Upper lobe of left lung (tissue), 6 donors: ENCODE data around the gene FOXP2. TPM values are rescaled to one million over a fixed set of nuclear protein-coding genes. Genes with fewer than 3 reads are reported as not detected.

Source experiments
- ATAC-seq, 2 donors: fragments of 200-7000 bp; cut with Tn5 transposase; one replicate each; pipeline ENCODE4 v1.9.1; 2022; ENCODE audit warnings: mild to moderate bottlenecking in 2 of 2, moderate library complexity in 2 of 2; ENCODE audit not compliant: low FRiP score in 2 of 2
- DNase-seq, 2 donors: peaks; one replicate each; pipeline ENCODE4 v3.0.0-alpha.2; 2019 to 2020
- H3K27ac ChIP-seq, 4 donors: fragments of 200-600 bp; sonication (generic); one replicate each; pipeline ENCODE4 v1.5.1; 2016 to 2019
- H3K27me3 ChIP-seq, 4 donors: fragments of 200-600 bp; sonication (generic); one replicate each; pipeline ENCODE4 v1.5.1; 2017 to 2019
- H3K36me3 ChIP-seq, 4 donors: fragments of 200-600 bp; sonication (generic); one replicate each; pipeline ENCODE4 v1.5.1; 2016 to 2019
- H3K4me1 ChIP-seq, 4 donors: fragments of 200-600 bp; sonication (generic); one replicate each; pipeline ENCODE4 v1.5.1; 2018 to 2019
- H3K4me3 ChIP-seq, 4 donors: fragments of 200-600 bp; sonication (generic); one replicate each; pipeline ENCODE4 v1.5.1; 2017 to 2019; ENCODE audit warnings: mild to moderate bottlenecking in 2 of 4, moderate library complexity in 1 of 4
- H3K9me3 ChIP-seq, 4 donors: fragments of 200-600 bp; sonication (generic); one replicate each; pipeline ENCODE4 v1.5.1; 2018 to 2019
- EP300 ChIP-seq, 4 donors: sonication (generic); formaldehyde crosslinking; IDR thresholded peaks; one replicate each; pipeline ENCODE4 v1.5.1; 2017; ENCODE audit warnings: antibody characterized with exemption in 4 of 4, control low read depth in 2 of 4
- POLR2A ChIP-seq, 4 donors: fragments of 450-650 bp; IDR thresholded peaks; one replicate each; pipeline ENCODE4 v1.5.1; 2016 to 2017; ENCODE audit warnings: antibody characterized with exemption in 4 of 4, mild to moderate bottlenecking in 2 of 4
- POLR2AphosphoS5 ChIP-seq, 2 donors: sonication (generic); formaldehyde crosslinking; IDR thresholded peaks; one replicate each; pipeline ENCODE4 v1.5.1; 2017; ENCODE audit warnings: antibody characterized with exemption in 2 of 2
- WGBS, 2 donors: methylation state at CpG; one replicate each; pipeline ENCODE4 v1.1.5; 2017 to 2018; 5-methylcytosine and 5-hydroxymethylcytosine counted together
- total RNA-seq, 6 donors: library from RNA; depleted of rRNA in 4 of 6; stranded (reverse); fragments of >200 nt in 4 of 6; gene quantifications; one replicate each; pipeline versions ENCODE4 v1.1.0 to v1.2.1, GENCODE V29; 2016 to 2021
- TF ChIP-seq, protein P1 (sequence below), 6 experiments: fragments of 450-650 bp in 4 of 6; fragments of 200-600 bp in 2 of 6; sonication (generic) in 2 of 6; IDR thresholded peaks; one replicate each; pipeline ENCODE4 v1.5.1; 2016 to 2019; ENCODE audit warnings: antibody characterized with exemption in 6 of 6
- donor health status: DM: no; HTN: no; CAD: no; lungs with moderate emphysema.
- donor health status: DM: no; HTN: yes; CAD: no; lungs with severe emphysema.

The FOXP2 gene
- total RNA-seq, 6 donors from 2014 or later: 3.4 to 24.1 (median 7.3) TPM

GRCh38 chr7:114688443-114689055 is 273.9 kb downstream of the FOXP2 start:
- no peaks in the 10 kb centered on the region for H3K27me3 ChIP-seq
- no peaks in the 10 kb centered on the region for H3K4me1 ChIP-seq
- DNase-seq (no peak), ATAC-seq (no peak)
- TF ChIP-seq POLR2AphosphoS5 (IDR thresholded peaks at IDR 0.05) (no peak), EP300 (IDR thresholded peaks at IDR 0.05) (no peak), POLR2A (IDR thresholded peaks at IDR 0.05) (no peak)
- TF ChIP-seq, protein P1, sequence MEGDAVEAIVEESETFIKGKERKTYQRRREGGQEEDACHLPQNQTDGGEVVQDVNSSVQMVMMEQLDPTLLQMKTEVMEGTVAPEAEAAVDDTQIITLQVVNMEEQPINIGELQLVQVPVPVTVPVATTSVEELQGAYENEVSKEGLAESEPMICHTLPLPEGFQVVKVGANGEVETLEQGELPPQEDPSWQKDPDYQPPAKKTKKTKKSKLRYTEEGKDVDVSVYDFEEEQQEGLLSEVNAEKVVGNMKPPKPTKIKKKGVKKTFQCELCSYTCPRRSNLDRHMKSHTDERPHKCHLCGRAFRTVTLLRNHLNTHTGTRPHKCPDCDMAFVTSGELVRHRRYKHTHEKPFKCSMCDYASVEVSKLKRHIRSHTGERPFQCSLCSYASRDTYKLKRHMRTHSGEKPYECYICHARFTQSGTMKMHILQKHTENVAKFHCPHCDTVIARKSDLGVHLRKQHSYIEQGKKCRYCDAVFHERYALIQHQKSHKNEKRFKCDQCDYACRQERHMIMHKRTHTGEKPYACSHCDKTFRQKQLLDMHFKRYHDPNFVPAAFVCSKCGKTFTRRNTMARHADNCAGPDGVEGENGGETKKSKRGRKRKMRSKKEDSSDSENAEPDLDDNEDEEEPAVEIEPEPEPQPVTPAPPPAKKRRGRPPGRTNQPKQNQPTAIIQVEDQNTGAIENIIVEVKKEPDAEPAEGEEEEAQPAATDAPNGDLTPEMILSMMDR (IDR thresholded peaks at IDR 0.05): no peak
- 64 to 76% methylated on average over 2 of the region's 2 CpGs for WGBS, 2 donors
- H3K36me3 ChIP-seq: no peaks in the 10 kb centered on the region
- no peaks in the 10 kb centered on the region for H3K9me3 ChIP-seq
- no peak overlapping the region for H3K27ac ChIP-seq
- no peak overlapping the region for H3K4me3 ChIP-seq

- 86 to 91% methylated on average over 3 of the region's 3 CpGs for WGBS, 2 donors
- DNase-seq (no peak), ATAC-seq (no peak)
- Histone ChIP-seq H3K9me3 (no peaks in the 10 kb centered on the region), H3K36me3 (no peaks in the 10 kb centered on the region), H3K27me3 (no peaks in the 10 kb centered on the region), H3K4me3 (no peak overlapping the region), H3K4me1 (no peaks in the 10 kb centered on the region), H3K27ac (no peak overlapping the region)
- TF ChIP-seq, protein P1 (IDR thresholded peaks at IDR 0.05): no peak
- TF ChIP-seq EP300 (IDR thresholded peaks at IDR 0.05) (no peak), POLR2A (IDR thresholded peaks at IDR 0.05) (no peak), POLR2AphosphoS5 (IDR thresholded peaks at IDR 0.05) (no peak)
Measured at GRCh38 chr7:114689406-114689805, 274.8 kb downstream of the FOXP2 start.

DNA sequence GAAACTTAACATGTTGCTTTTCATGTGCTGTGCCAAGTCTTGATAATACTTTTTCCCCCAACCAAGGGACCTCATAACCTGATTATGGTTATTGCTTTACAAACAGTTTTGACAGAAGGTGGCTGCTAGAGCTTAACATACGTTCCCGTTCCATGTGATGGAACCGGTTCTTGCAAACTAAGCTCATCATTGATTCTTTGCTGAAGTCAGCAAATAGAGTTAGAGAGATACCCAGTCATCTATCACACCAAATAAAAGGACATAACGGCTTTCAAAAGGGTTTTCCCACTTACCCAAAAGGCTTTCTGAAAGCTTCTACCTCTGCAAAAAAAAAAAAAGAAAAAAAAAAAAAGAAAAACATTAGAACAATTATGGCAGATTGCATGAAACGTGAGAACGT is 277.0 kb downstream of the FOXP2 start:
- TF ChIP-seq POLR2A (IDR thresholded peaks at IDR 0.05): no peak
- no peak for TF ChIP-seq EP300 (IDR thresholded peaks at IDR 0.05)
- TF ChIP-seq, protein P1 (IDR thresholded peaks at IDR 0.05): no peak
- no peak for TF ChIP-seq POLR2AphosphoS5 (IDR thresholded peaks at IDR 0.05)
- Histone ChIP-seq H3K4me1 (no peaks in the 10 kb centered on the region), H3K4me3 (no peak overlapping the region), H3K36me3 (no peaks in the 10 kb centered on the region), H3K27ac (no peak overlapping the region), H3K27me3 (no peaks in the 10 kb centered on the region), H3K9me3 (no peaks in the 10 kb centered on the region)
- DNase-seq: no peak
- 90 to 94% methylated on average over 6 of the region's 6 CpGs for WGBS, 2 donors
- ATAC-seq: no peak

DNA sequence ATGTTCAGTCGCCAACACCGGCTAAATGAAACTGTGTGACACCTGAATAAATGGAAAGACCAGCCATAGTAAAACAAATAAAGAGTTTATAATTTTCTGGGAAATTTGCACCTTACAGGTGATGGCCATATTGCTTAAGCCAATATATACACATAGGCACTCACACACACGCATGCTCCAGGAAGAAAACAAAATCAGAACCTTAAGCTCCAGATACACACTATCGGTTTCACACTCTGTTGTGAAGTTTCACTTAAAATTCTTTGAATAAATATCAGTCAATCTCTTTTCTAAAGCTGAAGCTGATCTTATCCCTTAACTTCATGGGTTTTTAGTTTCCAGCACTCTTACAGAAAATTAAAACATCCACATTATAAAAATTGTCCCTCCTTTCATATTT is 280.6 kb downstream of the FOXP2 start:
- H3K36me3 ChIP-seq: no peaks in the 10 kb centered on the region
- 79 to 95% methylated on average over 4 of the region's 4 CpGs for WGBS, 2 donors
- no peak overlapping the region for H3K27ac ChIP-seq
- no peak overlapping the region for H3K4me3 ChIP-seq
- no peaks in the 10 kb centered on the region for H3K9me3 ChIP-seq
- DNase-seq: no peak
- no peak for TF ChIP-seq POLR2AphosphoS5 (IDR thresholded peaks at IDR 0.05)
- no peak for TF ChIP-seq POLR2A (IDR thresholded peaks at IDR 0.05)
- H3K27me3 ChIP-seq: no peaks in the 10 kb centered on the region
- no peaks in the 10 kb centered on the region for H3K4me1 ChIP-seq
- ATAC-seq: no peak

DNA sequence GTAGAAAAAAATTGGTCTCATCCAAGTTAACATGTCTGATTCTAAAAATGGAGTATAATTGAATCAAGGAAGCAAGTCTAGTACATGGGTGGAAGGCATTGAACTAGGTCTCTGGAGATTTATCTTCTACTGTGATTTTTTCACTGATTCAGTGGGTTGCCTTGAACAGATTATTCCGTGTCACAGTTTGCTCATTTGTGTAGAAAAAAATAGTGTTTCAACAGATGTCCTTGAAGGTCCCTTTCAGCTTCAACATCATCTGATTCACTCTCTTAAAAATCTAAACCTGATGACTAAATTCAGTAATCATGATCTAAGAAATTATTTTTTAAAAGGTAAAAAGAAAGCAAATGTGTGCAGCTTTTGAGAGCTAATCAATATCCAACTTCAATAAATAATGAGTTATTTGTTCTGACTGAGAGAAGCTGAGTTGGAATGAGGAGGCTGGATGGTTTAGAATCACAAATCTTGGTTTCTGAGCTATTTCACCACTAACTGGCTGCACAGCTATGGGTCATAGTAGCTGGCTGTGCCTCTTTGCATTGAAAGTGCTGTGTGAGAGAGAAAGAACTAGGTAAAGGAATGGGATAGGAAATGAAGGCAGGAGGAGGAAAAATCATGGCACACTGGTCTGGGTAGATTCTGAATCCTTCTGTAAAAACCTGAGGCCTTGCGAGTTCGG is 285.8 kb downstream of the FOXP2 start:
- Histone ChIP-seq H3K27ac (no peak overlapping the region), H3K27me3 (no peaks in the 10 kb centered on the region), H3K36me3 (no peaks in the 10 kb centered on the region), H3K4me1 (no peaks in the 10 kb centered on the region), H3K9me3 (no peaks in the 10 kb centered on the region), H3K4me3 (no peak overlapping the region)
- ATAC-seq: no peak
- TF ChIP-seq, protein P1 (IDR thresholded peaks at IDR 0.05): no peak
- TF ChIP-seq EP300 (IDR thresholded peaks at IDR 0.05): no peak
- WGBS, 2 donors: 87 to 94% methylated on average over 3 of the region's 3 CpGs
- DNase-seq: no peak
